ENCODE data around the gene STMN3. TPM values are rescaled to one million over a fixed set of nuclear protein-coding genes. Genes with fewer than 3 reads are reported as not detected.

Gene STMN3
- total and polyA plus RNA-seq, 8 donors = 4.4 to 37.8 (median 9.7) TPM

- no peak for TF ChIP-seq CTCF (IDR thresholded peaks at IDR 0.05)
- Histone ChIP-seq H3K9me3 (no peaks in the 10 kb centered on the region), H3K4me3 (peak overlapping the region; percentile 44 to 90 (median 84)), H3K27me3 (no peaks in the 10 kb centered on the region), H3K27ac (peak overlapping the region; percentile 69 to 91 (median 88)), H3K36me3 (no peaks in the 10 kb centered on the region), H3K4me1 (peaks cover 0 to 5% (median 4%) of the 10 kb centered on the region in 3 donors)
- no peak for FAIRE-seq
- no peak for ATAC-seq
- DNase-seq = peak in 3 of 6 donors; percentile 41 to 81 (median 63)
- intact Hi-C loops (cut with DNase I) = no loop called here
- WGBS, 2 donors = 7 to 14% methylated on average over 24 to 36 of the region's 36 CpGs
These were observed 27.3 kb downstream of the STMN3 start for GRCh38 chr20:63625771-63626423.

GRCh38 chr20:63624486-63624885 lies 28.7 kb downstream of the STMN3 start:
- Histone ChIP-seq H3K27ac (no peak overlapping the region), H3K36me3 (no peaks in the 10 kb centered on the region), H3K9me3 (no peaks in the 10 kb centered on the region), H3K27me3 (no peaks in the 10 kb centered on the region), H3K4me1 (peaks cover 0 to 5% (median 4%) of the 10 kb centered on the region in 3 donors), H3K4me3 (no peak overlapping the region)
- TF ChIP-seq CTCF (IDR thresholded peaks at IDR 0.05) = no peak
- intact Hi-C loops (cut with DNase I) = no loop called here
- 91 to 92% methylated on average over 15 of the region's 15 CpGs for WGBS, 2 donors
- FAIRE-seq (no peak), DNase-seq (peak in 2 of 6 donors; percentile 7 to 10), ATAC-seq (no peak)

GRCh38 chr20:63622732-63623131 lies 30.5 kb downstream of the STMN3 start:
- Histone ChIP-seq H3K27me3 (no peaks in the 10 kb centered on the region), H3K27ac (no peak overlapping the region), H3K36me3 (peaks cover 0 to 6% (median 0%) of the 10 kb centered on the region in 3 donors), H3K9me3 (no peaks in the 10 kb centered on the region), H3K4me1 (no peaks in the 10 kb centered on the region), H3K4me3 (no peak overlapping the region)
- intact Hi-C loops (cut with DNase I) = no loop called here
- FAIRE-seq (no peak), DNase-seq (peak in 2 of 6 donors; percentile 11 to 29), ATAC-seq (no peak)
- WGBS, 2 donors = 94 to 97% methylated on average over 14 of the region's 14 CpGs
- no peak for TF ChIP-seq CTCF (IDR thresholded peaks at IDR 0.05)

GRCh38 chr20:63622096-63622495 lies 31.1 kb downstream of the STMN3 start:
- H3K4me1 ChIP-seq = no peaks in the 10 kb centered on the region
- no peak for TF ChIP-seq CTCF (IDR thresholded peaks at IDR 0.05)
- peaks cover 0 to 6% (median 0%) of the 10 kb centered on the region in 3 donors for H3K36me3 ChIP-seq
- ATAC-seq (no peak), DNase-seq (peak in 2 of 6 donors; percentile 11 to 13), FAIRE-seq (no peak)
- no peak overlapping the region for H3K27ac ChIP-seq
- no peak overlapping the region for H3K4me3 ChIP-seq
- H3K27me3 ChIP-seq = no peaks in the 10 kb centered on the region
- intact Hi-C loops (cut with DNase I) = no loop called here
- no peaks in the 10 kb centered on the region for H3K9me3 ChIP-seq
- WGBS, 2 donors = 91 to 92% methylated on average over 4 of the region's 4 CpGs

GRCh38 chr20:63620991-63621390 lies 32.2 kb downstream of the STMN3 start:
- Histone ChIP-seq H3K4me3 (no peak overlapping the region), H3K9me3 (no peaks in the 10 kb centered on the region), H3K4me1 (no peaks in the 10 kb centered on the region), H3K36me3 (peaks cover 0 to 6% (median 0%) of the 10 kb centered on the region in 3 donors), H3K27ac (no peak overlapping the region), H3K27me3 (no peaks in the 10 kb centered on the region)
- no peak for FAIRE-seq
- DNase-seq = no peak
- no peak for ATAC-seq
- TF ChIP-seq CTCF (IDR thresholded peaks at IDR 0.05) = no peak
- intact Hi-C loops (cut with DNase I) = no loop called here
- WGBS, 2 donors = 73 to 77% methylated on average over 8 of the region's 8 CpGs
